ENCODE data around the gene SRGAP2.
"Not testable (repeated sequence)": the region's sequence is repeated elsewhere in the genome, so short reads cannot be mapped to it uniquely, and the experiment has no call there.

SRGAP2 gene

DNA sequence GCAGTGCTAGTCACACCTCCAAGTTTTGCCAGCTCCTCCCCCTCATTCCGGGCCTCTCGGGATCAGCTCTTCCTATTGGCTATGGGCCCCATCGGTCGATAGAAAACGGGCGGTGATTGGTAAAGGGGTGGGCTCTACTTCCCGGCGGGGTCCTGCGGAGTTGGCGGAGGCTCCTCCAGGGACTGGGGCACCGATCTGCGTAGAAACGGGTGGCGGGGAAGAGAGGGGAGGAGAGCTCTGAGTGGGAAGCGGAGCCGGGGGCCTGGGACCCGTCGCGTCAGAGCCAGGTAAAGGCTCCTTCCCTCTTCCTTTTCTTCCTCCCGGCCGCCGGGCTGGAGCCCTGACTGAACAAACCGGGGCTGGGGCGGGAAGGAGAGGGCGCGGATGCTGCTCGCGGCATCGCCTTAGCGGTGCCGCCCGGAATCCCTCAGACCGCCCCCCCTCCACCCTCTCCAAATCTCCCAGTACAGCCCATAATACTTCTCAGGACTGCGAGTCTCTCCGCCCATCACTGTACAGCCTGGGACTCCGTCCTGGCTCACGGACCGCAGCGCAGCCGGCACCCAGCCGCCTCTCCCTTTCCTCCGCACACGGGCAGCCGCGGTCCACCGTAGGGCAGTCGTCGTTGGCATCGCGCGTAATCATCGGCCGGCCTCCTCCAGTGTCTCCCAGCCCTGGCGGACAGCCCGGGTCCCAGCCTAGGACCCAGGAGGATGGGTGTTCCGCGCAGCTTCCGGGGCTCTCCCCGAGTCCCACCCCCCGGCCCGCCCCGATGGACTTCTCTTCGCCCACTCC, at the start of gene SRGAP2:
TSS of gene SRGAP2 (plus strand) at position 178 of the 795 bp plus-strand sequence. CDS start 2,430 bp downstream, outside the sequence.
- DNase-seq: peak; percentile 81

DNA sequence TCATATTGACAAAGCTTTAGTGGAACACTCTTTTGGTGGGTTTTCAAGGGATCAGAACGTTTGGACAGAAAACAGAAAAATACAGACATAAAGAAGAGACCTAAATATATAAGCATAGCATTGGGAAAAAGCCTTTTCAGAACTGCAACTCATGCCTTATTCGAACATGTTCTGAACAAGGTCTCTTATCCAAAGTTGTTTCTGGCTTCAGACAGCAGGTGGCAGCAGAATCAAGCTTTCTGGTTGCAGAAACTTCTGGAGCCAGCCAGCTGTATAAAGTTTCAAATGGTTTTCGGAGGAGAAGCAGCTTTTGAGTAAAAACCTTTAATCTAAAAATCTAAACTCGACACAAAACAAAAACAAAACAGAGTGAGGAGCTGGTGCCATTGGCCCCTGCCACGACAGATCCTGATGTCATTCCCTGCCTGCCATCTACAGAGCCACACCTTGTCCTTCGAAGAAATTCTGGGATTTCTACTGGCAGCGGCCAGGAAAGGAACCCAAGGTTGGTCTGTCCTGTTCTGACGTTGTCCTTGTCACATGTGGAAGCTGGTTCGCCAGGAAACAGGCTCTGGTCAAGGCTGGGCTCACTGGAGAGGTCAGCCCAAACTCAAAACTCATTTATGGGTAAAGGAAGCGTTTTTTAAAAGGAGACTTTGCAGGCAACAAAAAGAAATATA, 35.9 kb upstream of the SRGAP2 start:
- not testable (repeated sequence) for DNase-seq

DNA sequence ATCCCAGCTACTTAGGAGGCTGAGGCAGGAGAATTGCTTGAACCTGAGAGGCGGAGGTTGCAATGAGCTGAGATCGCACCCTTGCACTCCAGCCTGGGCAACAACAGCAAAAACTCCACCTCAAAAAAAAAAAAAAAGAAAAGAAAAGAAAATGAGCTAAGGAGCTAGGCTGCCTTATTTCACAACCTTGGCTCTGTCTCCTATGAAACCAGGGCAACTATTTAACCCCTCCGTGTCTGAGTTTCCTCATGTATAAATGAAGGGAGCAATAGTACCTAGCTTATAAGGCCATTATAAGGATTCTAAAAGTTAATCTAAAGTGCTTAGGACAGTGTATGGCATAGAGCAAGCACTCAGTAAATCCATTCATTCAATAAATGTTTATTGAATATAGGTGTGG, 33.5 kb upstream of the SRGAP2 start:
- DNase-seq: not testable (repeated sequence)

DNA sequence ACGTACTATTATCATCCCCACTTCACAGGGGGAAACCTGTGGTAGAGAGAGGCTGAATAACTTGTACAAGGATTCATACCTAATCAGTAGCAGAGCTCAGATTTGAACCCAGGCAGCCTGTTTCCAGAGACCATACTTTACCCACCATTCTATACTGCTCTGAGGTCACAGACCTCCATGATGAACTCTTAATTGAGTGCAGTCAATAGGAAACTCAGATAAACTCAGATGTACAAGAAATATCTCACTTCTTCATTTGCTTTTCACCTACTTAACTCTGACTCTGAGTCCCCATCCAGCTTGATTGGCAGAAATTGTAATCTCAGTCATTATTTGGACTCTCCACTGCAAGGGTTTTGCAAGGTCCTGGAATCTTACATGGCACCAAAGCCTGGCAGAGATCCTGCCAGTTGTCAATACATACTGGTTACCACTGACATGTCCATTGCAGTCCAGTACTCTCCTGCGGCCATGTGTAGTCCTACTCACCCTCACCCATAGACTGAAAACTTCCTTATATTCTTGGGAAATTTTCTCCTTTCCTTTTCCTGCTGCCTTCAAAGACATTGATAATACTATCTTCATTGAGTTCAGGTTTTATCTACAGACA, 30.1 kb upstream of the SRGAP2 start:
- DNase-seq: not testable (repeated sequence)

DNA sequence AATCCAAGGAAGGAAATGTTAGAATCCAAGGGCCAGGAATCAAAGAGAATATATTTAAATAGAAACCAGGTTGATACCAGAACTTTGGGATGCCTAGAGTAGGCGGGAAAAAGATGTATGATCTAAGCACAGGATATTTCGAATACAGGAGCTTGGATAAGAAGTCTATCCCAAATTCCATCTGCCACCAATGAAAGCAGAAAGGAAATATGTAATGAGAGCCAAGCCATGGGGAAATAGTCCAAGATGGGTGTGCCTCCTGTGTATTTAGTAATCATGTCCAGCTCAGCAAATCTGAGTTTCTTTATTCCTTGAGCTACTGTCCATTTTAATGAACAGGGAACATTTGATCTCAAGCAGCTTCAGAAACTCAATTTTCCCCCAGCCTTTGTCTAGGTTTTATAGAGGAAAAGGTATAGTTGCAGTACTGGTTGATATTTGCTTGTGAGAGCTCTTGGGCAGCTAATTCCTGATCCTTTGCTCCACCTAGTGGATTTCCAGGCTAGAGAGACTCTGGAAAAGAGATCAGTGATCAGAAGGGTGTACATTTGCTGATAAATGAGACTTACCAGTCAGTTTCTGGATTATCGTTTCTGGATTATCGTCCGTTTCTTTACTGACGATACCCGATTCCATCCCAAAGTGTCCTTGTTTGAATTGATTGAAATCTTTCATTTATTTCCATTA, 29.0 kb upstream of the SRGAP2 start:
- DNase-seq: not testable (repeated sequence)

DNA sequence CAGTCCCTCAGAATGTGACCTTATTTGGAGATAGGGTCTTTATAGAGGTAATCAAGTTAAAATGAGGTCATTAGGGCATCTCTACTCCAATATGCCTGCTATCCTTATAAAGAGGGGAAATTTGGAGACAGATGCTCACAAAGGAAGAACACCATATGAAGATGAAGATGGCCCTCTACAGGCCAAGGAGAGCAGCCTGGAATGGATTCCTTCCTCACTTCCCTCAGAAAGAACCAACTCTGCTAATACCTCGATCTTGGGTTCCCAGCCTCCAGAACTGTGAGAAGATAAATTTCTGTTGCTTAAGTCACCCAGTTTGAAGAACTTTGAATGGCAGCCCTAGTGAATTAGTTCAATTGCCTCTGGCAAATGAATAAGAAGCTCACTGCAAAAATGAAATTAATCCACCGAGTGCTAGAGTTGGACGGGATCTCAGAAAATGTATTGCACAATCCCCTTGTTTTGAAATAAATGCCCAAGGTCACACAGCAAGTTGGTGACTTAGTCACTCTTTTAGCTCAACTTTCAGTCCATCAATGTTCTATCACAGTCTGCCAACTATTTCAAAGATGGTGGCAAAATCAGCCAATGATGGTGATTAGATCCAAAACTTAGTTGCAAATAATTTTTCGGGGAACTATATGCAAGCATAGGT, 27.8 kb upstream of the SRGAP2 start:
- DNase-seq: not testable (repeated sequence)

DNA sequence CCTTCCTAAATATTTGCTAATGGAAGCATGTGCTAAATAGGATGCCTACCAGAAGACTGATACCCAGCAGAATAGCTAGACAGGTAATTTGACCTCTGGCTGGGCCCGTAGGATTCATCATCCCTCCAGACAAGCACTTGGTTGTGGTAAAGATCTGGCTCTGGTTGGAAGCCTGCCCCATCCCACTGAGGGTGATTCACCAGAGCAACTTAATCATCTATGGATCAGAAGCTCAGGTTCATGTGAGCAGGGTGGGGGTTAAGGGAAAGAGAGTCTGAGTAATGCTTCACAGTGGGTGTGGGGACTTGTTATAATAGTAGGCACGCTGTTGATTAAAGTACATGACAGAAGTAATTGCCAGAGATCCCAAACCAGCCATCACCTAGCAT, 27.2 kb upstream of the SRGAP2 start:
- DNase-seq: not testable (repeated sequence)

DNA sequence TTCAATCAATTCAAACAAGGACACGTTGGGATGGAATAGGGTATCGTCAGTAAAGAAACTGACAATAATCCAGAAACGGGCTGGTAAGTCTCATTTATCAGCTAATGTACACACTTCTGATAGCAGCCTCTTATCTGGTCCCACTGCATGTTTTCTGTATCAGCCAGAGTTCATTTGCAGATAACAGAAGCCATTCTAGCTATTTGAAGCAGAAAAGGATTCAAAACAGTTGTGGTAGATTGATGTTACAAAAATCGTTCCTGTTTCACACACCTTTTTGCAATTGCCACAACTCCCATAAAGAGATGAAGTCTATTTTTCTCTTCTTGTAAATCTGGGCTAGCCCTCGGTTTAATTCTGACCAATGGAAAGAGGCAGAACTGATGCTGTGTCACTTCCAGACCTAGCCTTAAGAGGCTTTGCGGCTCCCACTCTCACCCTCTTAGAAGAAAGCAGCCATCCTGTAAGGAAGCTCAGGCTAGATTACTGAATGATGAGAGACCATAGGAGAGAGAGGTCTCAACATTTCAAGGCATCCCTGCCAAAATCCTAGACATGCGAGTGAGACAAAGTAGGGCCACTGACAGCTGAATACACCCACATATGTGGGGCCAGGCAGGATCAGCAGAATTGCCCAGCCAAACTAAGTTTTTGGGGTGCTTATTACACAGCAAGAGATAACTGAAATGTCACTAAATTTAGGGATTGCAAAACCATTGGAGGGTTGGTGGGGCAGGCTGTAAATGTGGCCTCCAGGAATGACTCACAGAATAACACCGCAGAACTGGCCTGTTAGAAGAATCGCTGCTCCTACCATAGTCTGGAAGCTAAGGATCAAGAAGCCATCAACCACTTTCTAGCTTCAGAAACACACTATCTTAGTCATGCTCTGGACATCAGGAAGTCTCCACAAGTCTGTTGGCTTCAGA, 25.0 kb upstream of the SRGAP2 start:
- not testable (repeated sequence) for DNase-seq

DNA sequence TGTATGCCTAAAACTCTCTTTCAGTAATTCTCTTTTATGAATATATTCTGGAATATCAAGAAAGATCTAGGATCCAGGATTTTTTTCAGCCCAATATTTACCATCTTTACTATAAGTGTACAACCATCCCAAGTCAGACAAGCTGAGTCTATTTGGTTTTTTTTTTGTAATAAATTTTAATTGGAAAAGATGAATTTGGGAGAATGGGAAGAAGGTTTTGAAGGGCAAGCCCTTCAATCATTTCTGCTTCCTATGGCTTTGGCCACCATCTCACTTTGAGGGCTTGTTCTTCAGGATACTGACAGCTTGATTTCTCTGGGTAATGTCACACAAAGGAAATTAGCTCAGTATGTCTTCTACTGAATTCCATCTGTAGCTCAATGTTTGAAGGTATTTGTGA, 23.7 kb upstream of the SRGAP2 start:
- DNase-seq: not testable (repeated sequence)

DNA sequence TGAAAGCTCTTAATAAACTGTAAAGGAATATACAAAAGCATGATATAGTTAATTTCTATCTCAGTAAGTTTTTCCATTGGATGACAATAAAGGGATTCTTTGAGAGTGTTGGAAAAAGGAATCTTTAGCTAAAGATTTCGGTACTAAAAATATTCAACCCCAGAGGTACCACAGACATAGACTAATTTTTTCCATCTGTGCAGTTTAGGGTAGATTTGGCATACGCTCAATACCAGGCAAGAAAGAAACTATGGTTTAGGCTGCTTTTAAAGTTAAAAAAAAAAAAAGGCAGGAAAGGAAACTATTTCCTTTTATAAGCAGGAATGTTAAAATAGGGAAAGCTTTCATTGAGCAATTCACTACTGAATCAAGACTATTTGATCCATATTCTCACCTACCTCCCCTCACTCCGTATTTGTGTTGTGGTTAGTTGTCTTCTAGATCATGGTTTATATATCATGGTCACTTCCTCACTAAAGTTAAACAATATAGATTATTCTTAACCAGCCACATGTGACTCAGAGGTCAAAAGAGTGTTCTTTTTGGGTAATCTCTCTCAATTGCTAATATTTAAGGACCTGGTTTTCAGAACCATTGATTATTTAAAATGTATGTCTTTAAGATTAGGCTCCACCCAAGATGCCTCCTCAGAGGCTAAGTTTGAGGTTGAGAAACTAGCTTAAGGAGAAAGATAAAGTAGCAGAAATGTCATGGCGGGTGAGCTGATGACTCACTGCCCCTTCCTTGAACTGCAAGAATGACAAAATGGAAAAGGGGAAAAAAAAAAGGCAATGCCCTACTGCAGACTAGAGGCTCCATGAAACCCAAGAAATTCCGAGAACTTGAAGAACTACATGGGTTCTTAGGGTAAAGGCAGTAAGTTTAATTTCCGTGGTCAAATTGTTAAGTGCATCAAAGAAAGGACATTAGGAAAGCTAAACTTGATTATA, 20.7 kb upstream of the SRGAP2 start:
- not testable (repeated sequence) for DNase-seq

DNA sequence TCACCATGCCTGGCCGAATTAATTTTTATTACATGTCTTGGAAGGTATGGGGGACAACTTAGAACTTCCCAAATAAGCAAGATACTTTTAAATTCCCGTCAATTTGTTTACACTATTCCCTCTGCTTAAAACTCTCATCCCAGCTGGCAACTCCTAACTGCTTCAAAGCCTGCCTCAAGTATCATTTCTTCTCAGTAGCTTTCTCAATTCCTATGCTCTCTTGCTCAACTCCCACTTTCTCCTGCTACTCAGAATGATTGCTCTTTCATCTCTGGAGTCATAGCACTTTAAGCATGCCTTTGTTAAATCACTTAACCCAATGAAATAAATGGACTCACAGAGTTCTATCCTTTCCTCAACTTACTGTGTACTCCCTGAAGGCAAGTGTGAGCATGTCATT, 19.6 kb upstream of the SRGAP2 start:
- DNase-seq: not testable (repeated sequence)

DNA sequence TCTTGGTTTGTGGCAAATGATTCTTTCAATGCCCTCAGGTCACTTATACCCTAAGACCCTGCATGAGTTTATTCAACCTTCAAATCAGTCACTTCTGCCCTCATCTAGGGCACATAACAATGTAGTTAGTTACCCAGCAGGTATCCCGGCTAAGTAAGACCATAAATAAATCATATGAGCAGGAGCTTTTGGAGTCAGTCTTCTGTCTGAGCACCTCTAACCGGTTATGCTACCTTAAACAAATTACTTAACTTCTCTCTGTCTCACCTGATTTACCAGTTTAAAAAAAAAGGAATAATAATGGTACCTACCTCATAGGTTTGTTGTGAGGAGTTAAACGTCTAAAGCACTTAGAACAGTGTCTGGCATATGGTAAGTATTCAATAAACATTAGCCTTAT, 17.6 kb upstream of the SRGAP2 start:
- DNase-seq: not testable (repeated sequence)

DNA sequence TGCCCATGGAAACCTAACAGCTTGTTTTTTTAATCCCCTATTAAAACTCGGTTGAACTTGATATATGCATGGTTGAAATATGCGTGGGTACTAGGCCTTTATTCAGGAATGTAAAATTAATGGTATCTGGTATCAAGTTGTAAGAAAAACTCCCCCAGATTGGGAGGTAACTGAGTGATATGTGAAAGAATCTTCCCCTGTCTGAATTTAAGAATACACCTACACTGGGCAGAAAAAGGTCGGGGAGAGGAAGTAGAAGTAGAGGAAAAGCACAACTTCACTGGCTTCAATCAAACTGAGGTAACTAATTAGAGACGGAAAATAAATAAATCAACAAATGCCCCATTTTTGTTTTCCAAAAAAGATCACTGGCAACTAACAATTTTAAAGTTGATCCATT, 16.5 kb upstream of the SRGAP2 start:
- DNase-seq: not testable (repeated sequence)

DNA sequence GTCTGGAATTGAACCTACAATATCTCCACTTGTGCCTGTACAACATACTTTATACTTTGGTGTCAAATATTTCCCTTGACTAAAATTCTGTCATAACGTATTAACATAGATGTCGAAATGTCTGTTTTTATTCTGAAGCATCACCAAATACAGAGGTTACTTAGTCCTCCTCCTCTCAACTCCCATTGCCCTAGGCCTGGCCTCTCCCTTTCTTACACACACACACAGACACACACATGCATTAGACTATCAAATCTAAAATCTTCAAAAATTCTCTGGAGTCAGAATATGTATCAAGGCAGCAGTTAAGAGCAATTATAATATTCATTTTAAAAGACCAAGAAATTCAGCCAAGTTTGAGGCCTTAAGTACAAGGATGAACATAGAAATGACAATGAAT, 8.2 kb upstream of the SRGAP2 start:
- not testable (repeated sequence) for DNase-seq

DNA sequence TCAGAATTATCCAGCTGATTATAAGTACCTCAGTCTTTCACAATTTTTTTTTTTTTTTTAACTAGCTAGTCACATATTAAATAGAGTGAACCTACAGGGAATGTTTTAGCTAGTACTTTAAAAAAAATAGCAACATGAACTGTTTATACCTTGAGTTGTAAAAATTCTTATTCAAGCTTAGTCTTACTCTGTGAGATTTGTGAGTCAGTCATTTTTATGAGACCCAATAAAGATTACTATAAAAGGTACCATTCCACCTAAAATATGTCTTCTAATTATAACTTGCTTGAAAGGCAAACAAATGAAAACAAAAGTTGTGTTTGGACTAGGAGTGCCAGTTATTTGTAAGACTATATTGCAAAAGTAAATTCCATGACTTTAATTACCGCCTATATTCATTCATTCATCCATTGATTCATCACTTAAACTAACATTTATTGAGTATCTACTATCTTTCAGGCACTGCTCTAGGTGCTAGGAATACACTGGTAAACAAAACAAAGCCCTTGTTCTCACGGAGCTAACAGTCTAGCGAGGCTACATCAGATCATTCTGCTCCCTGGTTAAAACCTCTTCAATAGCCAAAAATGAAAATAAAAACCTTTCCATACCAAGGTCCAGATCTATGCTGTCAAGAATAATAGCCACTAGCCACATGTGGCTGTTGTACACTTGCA, 6.5 kb upstream of the SRGAP2 start:
- not testable (repeated sequence) for DNase-seq

DNA sequence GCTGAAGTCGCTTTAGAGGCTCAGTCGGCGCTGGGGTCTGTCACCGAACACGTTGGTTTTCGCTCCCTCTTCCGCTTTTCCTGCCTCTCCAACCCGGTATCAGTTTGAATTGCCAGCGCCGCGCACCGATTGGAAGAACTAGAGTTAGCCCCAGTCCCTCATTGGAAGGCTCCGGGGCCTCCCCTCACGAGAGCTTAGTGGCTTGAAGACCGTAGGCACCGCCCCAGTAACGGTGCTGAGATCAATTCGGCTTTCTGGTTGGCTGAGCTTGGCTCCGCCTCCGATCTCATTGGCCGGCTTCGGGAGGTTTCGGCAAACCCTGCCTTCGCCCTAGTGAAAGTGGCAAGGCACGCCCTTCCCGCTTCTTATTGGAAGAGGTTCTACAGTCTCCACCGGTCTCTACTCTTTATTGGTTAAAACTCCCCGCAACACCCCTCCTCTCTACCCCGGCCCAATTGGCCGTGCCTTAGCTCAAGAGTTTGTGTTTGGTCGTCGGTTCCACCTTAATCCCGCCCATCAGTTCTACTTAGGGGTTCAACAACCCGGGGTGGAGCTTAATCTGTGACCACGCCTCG, 465 bp upstream of the SRGAP2 start, which contains the start of gene FAM72A:
TSS of gene FAM72A (minus strand) at position 51 of the 575 bp plus-strand sequence. CDS start 814 bp downstream, outside the sequence.
- peak; percentile 99 for DNase-seq

DNA sequence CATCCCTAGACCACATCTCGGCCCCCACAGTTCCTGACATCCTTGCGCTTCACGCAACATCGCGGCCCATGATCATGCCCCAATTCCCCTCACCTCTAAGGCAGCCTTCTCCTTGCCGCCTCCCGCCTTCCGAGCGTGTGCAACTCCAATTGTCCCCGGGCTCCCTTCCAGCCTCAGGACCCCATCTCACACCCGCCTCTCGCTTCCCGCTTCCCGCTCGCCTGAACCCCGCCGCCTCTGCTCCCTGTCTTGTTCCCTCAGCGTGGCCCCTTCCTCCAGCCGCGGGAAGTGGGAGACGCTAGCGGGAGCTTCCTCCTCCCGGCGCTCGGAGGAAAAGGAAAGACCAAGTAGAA, 794 bp downstream of the SRGAP2 start:
- not testable (repeated sequence) for DNase-seq

DNA sequence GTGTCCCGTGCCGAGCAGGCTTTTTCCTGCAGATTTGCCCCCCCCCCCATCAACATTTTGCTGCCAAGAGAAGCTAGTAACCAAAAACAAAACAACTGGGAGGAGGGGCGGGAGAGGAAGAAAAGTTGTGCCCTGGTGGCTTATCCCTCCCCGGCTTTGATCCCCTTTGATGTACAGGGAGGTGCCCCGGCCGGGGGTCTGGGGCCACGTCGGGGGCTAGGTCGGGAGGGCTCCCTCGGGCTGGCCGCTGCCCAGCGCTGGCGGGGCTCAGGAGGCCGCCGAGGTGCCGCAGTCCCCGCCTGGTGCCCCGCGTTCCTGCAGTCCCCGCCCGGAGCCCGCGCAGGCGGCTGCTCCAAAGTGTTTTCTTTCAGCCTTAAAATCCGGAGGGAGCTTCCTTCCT, 1.5 kb downstream of the SRGAP2 start:
- peak; percentile 56 for DNase-seq

DNA sequence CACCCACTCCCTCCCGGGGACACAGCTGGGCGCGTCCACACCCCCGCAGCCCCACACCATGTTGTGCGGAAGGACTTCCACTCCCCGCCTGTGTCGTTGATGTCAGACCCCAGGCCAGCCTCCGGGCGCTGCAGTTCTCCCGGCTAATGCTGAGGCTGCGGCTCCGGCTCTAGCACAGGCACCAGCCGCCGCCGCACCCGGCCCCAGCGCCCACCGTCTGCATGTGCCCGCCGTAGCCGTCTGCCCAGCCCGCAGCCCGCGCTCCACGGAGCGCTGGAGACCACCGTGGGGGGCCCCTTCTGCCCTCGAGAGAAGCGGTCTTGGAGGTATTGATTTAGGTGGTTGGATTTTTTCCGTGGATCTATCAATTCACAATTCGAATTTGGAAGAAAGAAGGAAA, 2.2 kb downstream of the SRGAP2 start:
- not testable (repeated sequence) for DNase-seq
